Cardiac muscle cell (in vitro differentiated cells and primary cell): ENCODE measurements around the gene SH3PXD2A. TPM values are rescaled to one million over a fixed set of nuclear protein-coding genes. Genes with fewer than 3 reads are reported as not detected.

ENCODE experiments used
- DNase-seq, 2 donors: peaks; one replicate each; pipeline versions ENCODE4 v3.0.0 to v3.0.0-alpha.2; 2010 to 2017; ENCODE audit warnings: low read depth in 1 of 2, low spot score in 1 of 2
- H3K27ac ChIP-seq: fragments of 200-600 bp; sonication (generic); 2 replicates; pipeline ENCODE4 v1.5.1; 2016
- H3K27me3 ChIP-seq: fragments of 200-600 bp; sonication (generic); 2 replicates; pipeline ENCODE4 v1.6.0; 2016; ENCODE audit warnings: control low read depth
- H3K36me3 ChIP-seq: fragments of 200-600 bp; sonication (generic); 2 replicates; pipeline ENCODE4 v1.5.1; 2016; ENCODE audit warnings: control low read depth
- H3K4me1 ChIP-seq: fragments of 200-600 bp; sonication (generic); 2 replicates; pipeline ENCODE4 v1.8.1; 2017; ENCODE audit warnings: low read depth, mild to moderate bottlenecking, mixed run types
- H3K4me3 ChIP-seq: fragments of 200-600 bp; sonication (generic); 2 replicates; pipeline ENCODE4 v1.5.1; 2016; ENCODE audit warnings: mild to moderate bottlenecking
- H3K9me3 ChIP-seq: fragments of 200-600 bp; sonication (generic); 2 replicates; pipeline ENCODE4 v1.5.1; 2017; ENCODE audit warnings: low read depth, mild to moderate bottlenecking, control low read depth
- polyA plus RNA-seq: library from polyadenylated mRNA; unstranded; fragments of >200 nt; fragmentation: Nextera tagmentation; extraction: Ambion mirVana; gene quantifications from 2 replicates; pipeline ENCODE4 v1.2.1, GENCODE V29; 2016
- total RNA-seq: library from RNA; depleted of rRNA; stranded (reverse); fragments of >200 nt; gene quantifications from 2 replicates; pipeline ENCODE4 v1.2.3, GENCODE V29; 2016
- TF ChIP-seq, protein P1 (sequence below): IDR thresholded peaks from 2 replicates; pipeline ENCODE4 v1.5.1; 2012; ENCODE audit warnings: low read depth, mild to moderate bottlenecking, low read length

The SH3PXD2A gene
- total and polyA plus RNA-seq, 2 experiments from 2014 or later = 32.2 to 75.9 TPM

- Histone ChIP-seq H3K27me3 (no peaks in the 10 kb centered on the region), H3K27ac (peak overlapping the region; percentile 19), H3K4me1 (no peaks in the 10 kb centered on the region), H3K9me3 (no peaks in the 10 kb centered on the region), H3K4me3 (no peak overlapping the region), H3K36me3 (peaks cover 11% of the 10 kb centered on the region)
- TF ChIP-seq, protein P1, sequence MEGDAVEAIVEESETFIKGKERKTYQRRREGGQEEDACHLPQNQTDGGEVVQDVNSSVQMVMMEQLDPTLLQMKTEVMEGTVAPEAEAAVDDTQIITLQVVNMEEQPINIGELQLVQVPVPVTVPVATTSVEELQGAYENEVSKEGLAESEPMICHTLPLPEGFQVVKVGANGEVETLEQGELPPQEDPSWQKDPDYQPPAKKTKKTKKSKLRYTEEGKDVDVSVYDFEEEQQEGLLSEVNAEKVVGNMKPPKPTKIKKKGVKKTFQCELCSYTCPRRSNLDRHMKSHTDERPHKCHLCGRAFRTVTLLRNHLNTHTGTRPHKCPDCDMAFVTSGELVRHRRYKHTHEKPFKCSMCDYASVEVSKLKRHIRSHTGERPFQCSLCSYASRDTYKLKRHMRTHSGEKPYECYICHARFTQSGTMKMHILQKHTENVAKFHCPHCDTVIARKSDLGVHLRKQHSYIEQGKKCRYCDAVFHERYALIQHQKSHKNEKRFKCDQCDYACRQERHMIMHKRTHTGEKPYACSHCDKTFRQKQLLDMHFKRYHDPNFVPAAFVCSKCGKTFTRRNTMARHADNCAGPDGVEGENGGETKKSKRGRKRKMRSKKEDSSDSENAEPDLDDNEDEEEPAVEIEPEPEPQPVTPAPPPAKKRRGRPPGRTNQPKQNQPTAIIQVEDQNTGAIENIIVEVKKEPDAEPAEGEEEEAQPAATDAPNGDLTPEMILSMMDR = no peak
- no peak for DNase-seq
These were observed 235.7 kb downstream of the SH3PXD2A start for GRCh38 chr10:103619424-103620351.

GRCh38 chr10:103618575-103619423 lies 236.6 kb downstream of the SH3PXD2A start:
- Histone ChIP-seq H3K27ac (peak overlapping the region; percentile 19), H3K4me3 (no peak overlapping the region), H3K4me1 (no peaks in the 10 kb centered on the region), H3K27me3 (no peaks in the 10 kb centered on the region), H3K36me3 (peaks cover 10% of the 10 kb centered on the region), H3K9me3 (no peaks in the 10 kb centered on the region)
- peak in 1 of 2 donors; percentile 88 for DNase-seq
- TF ChIP-seq, protein P1 = no peak

DNA sequence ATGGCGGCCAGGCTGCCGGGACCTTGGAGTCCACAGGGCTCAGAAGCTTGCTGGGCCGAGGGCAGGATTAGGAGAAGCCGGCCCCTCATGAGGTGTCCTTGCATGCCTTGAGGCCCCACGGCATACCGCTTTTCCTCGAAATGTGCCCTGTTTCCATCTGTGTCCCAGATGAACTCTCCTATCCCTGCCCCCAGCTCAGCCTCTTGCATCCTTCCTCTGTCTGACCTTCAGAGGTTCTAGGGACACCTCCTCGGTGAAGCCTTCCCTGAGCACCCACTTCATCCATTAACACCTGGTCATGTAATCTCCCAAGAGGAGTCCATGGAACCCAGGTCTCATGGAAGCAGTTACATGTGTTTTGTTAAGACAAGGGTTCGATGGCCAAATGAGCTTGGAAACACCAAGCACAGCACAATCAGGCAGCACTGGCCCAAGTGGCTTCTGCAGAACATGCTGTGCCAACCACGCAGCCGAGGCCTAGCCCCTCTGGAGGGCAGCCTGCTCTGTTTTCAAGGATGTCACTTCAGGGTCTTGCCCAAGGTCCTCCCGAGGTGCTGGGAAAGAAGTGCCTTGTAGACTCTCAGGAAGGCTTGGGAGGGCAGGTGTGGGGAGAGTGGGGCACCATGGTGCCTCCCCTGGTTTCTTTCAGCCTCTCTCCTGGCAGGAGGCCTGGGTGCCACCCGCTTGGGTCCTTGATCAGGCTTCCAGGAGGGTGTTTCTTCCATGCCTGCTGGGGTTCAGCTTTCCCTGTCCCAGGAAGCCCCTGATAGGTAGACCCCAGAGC lies 237.6 kb downstream of the SH3PXD2A start:
- no peak for DNase-seq
- Histone ChIP-seq H3K27me3 (no peaks in the 10 kb centered on the region), H3K4me1 (no peaks in the 10 kb centered on the region), H3K27ac (no peak overlapping the region), H3K9me3 (no peaks in the 10 kb centered on the region), H3K4me3 (no peak overlapping the region), H3K36me3 (peaks cover 20% of the 10 kb centered on the region)
- TF ChIP-seq, protein P1 = no peak

GRCh38 chr10:103616705-103617601 lies 238.4 kb downstream of the SH3PXD2A start:
- TF ChIP-seq, protein P1 = no peak

More at GRCh38 chr10:103616705-103617601, 238.4 kb downstream of the SH3PXD2A start:
- Histone ChIP-seq H3K4me1 (no peaks in the 10 kb centered on the region), H3K27me3 (no peaks in the 10 kb centered on the region), H3K4me3 (no peak overlapping the region), H3K9me3 (no peaks in the 10 kb centered on the region), H3K27ac (no peak overlapping the region), H3K36me3 (peaks cover 28% of the 10 kb centered on the region)
- peak in 1 of 2 donors; percentile 96 for DNase-seq
